SK-N-SH (cell line): ENCODE measurements around the gene CISH. TPM values are rescaled to one million over a fixed set of nuclear protein-coding genes. Genes with fewer than 3 reads are reported as not detected.
A peak's percentile ranks its signal among the peaks of the same experiment; 100 is the strongest.

Source experiments
- CTCF ChIA-PET: fragments of 300-600, 350-600 bp; formaldehyde crosslinking; extraction: SDS; loops from one replicate; lab custom pipeline; 2021; lab: Yijun Ruan, JAX
- POLR2A ChIA-PET: fragments of 350-600 bp; sonication (Branson Sonifier 250); formaldehyde crosslinking; extraction: SDS; loops from one replicate; lab custom pipeline; 2020; ENCODE audit warnings: antibody characterized with exemption, inconsistent platforms; lab: Yijun Ruan, JAX
- DNase-seq: peaks from one replicate; pipeline ENCODE4 v3.0.0; 2012
- H2AFZ ChIP-seq: fragments of 200-600 bp; sonication (generic); 2 replicates; pipeline ENCODE4 v1.8.1; 2016; ENCODE audit warnings: antibody characterized with exemption, mild to moderate bottlenecking, low read depth
- H3F3A ChIP-seq: fragments of 200-600 bp; sonication (generic); replicated peaks from 2 replicates; pipeline ENCODE3; 2016; ENCODE audit warnings: antibody characterized with exemption, mild to moderate bottlenecking; ENCODE audit not compliant: insufficient read depth
- H3K27ac ChIP-seq, 2 experiments: fragments of 200-500 bp in 1 of 2; fragments of 200-600 bp in 1 of 2; sonication (Bioruptor generic) in 1 of 2; sonication (generic), shearing (Covaris generic) in 1 of 2; 2 replicates each; pipeline versions ENCODE4 v1.5.1 to v1.6.1; 2014 to 2016; ENCODE audit warnings: low read depth in 2 of 2, inconsistent platforms in 1 of 2, low read length in 1 of 2, mild to moderate bottlenecking in 1 of 2, mixed read lengths in 1 of 2
- H3K27me3 ChIP-seq: fragments of 200-600 bp; sonication (generic), shearing (Covaris generic); 2 replicates; pipeline ENCODE4 v1.6.1; 2016; ENCODE audit warnings: mixed run types; ENCODE audit not compliant: insufficient read depth
- H3K36me3 ChIP-seq, 2 experiments: fragments of 200-500 bp in 1 of 2; fragments of 200-600 bp in 1 of 2; sonication (Bioruptor generic) in 1 of 2; sonication (generic) in 1 of 2; replicated peaks in 1 of 2; 2 replicates each; pipeline versions ENCODE3 to v1.5.1; 2014 to 2016; ENCODE audit warnings: low read length in 1 of 2, mild to moderate bottlenecking in 1 of 2; ENCODE audit not compliant: insufficient read depth in 2 of 2, control insufficient read depth in 1 of 2
- H3K4me1 ChIP-seq, 2 experiments: fragments of 200-500 bp in 1 of 2; fragments of 200-600 bp in 1 of 2; sonication (Bioruptor generic) in 1 of 2; sonication (generic), shearing (Covaris generic) in 1 of 2; 2 replicates each; pipeline versions ENCODE4 v1.5.1 to v1.6.1; 2014 to 2016; ENCODE audit warnings: low read depth in 1 of 2, low read length in 1 of 2, mixed run types in 1 of 2; ENCODE audit not compliant: insufficient read depth in 2 of 2, control insufficient read depth in 1 of 2
- H3K4me2 ChIP-seq: fragments of 200-600 bp; sonication (generic), shearing (Covaris generic); 2 replicates; pipeline ENCODE4 v1.6.1; 2017; ENCODE audit warnings: mixed run types
- H3K4me3 ChIP-seq, 2 experiments: fragments of 200-500 bp in 1 of 2; fragments of 200-600 bp in 1 of 2; sonication (Bioruptor generic) in 1 of 2; sonication (generic), shearing (Covaris generic) in 1 of 2; 2 replicates each; pipeline versions ENCODE4 v1.5.1 to v1.8.1; 2014 to 2016; ENCODE audit warnings: low read depth in 2 of 2, inconsistent platforms in 1 of 2, low read length in 1 of 2, mild to moderate bottlenecking in 1 of 2, mixed read lengths in 1 of 2, moderate library complexity in 1 of 2
- H3K79me2 ChIP-seq: fragments of 200-600 bp; sonication (generic); 2 replicates; pipeline ENCODE4 v1.8.1; 2017; ENCODE audit warnings: mild to moderate bottlenecking; ENCODE audit not compliant: insufficient read depth
- H3K9ac ChIP-seq: fragments of 200-600 bp; sonication (generic); 2 replicates; pipeline ENCODE4 v1.6.1; 2017; ENCODE audit warnings: mixed run types
- H3K9me2 ChIP-seq: fragments of 200-600 bp; sonication (generic); 2 replicates; pipeline ENCODE4 v1.6.1; 2017; ENCODE audit warnings: mixed run types
- H3K9me3 ChIP-seq: fragments of 200-600 bp; sonication (generic); 2 replicates; pipeline ENCODE4 v1.6.1; 2017; ENCODE audit warnings: mixed run types, mild to moderate bottlenecking, moderate library complexity
- H4K20me1 ChIP-seq: fragments of 200-600 bp; sonication (generic); 2 replicates; pipeline ENCODE4 v1.6.1; 2017; ENCODE audit warnings: mild to moderate bottlenecking, mixed run types; ENCODE audit not compliant: insufficient read depth
- ELF1 ChIP-seq: IDR thresholded peaks from 2 replicates; pipeline ENCODE4 v1.4.0; 2012
- EZH2phosphoT487 ChIP-seq: fragments of 200-600 bp; sonication (generic); IDR thresholded peaks from 2 replicates; pipeline ENCODE4 v1.6.1; 2017; ENCODE audit warnings: low read depth, mixed run types, mild to moderate bottlenecking, antibody characterized with exemption, moderate library complexity, borderline replicate concordance
- FOSL2 ChIP-seq: IDR thresholded peaks from 2 replicates; pipeline ENCODE4 v1.4.0; 2012; ENCODE audit warnings: low read depth, mild to moderate bottlenecking, moderate library complexity, borderline replicate concordance
- FOXJ3 ChIP-seq: sonication (generic); formaldehyde crosslinking; IDR thresholded peaks from 2 replicates; pipeline ENCODE4 v1.5.1; 2020; ENCODE audit warnings: mild to moderate bottlenecking, missing genetic modification reagents
- FOXM1 ChIP-seq: IDR thresholded peaks from 2 replicates; pipeline ENCODE4 v1.4.0; 2012; ENCODE audit warnings: low read depth, mild to moderate bottlenecking
- GABPA ChIP-seq: IDR thresholded peaks from 2 replicates; pipeline ENCODE4 v1.4.0; 2012; ENCODE audit warnings: low read depth, mild to moderate bottlenecking
- GATA2 ChIP-seq: sonication (generic); formaldehyde crosslinking; IDR thresholded peaks from 2 replicates; pipeline ENCODE4 v1.5.0; 2020; ENCODE audit warnings: mild to moderate bottlenecking, missing genetic modification reagents
- IRF3 ChIP-seq: fragments of 150-350 bp; IDR thresholded peaks from 2 replicates; pipeline ENCODE4 v1.6.1; 2016; ENCODE audit warnings: mild to moderate bottlenecking, low read depth, low read length
- JUND ChIP-seq: IDR thresholded peaks from 2 replicates; pipeline ENCODE4 v1.4.0; 2012
- MAX ChIP-seq: IDR thresholded peaks from 2 replicates; pipeline ENCODE4 v1.4.0; 2012; ENCODE audit warnings: low read depth
- MXI1 ChIP-seq: IDR thresholded peaks from 2 replicates; pipeline ENCODE4 v1.6.1; 2012; ENCODE audit warnings: mild to moderate bottlenecking, low read depth, low read length, improper control_type of control experiment
- NRF1 ChIP-seq: IDR thresholded peaks from 2 replicates; pipeline ENCODE4 v1.6.1; 2012; ENCODE audit warnings: low read depth, mild to moderate bottlenecking, low read length
- PBX3 ChIP-seq: IDR thresholded peaks from 2 replicates; pipeline ENCODE4; 2012
- POLR2AphosphoS5 ChIP-seq: IDR thresholded peaks from 2 replicates; pipeline ENCODE4 v1.6.1; 2012; ENCODE audit warnings: low read depth, low read length
- SIN3A ChIP-seq: IDR thresholded peaks from 2 replicates; pipeline ENCODE4 v1.6.1; 2012; ENCODE audit warnings: low read depth, mild to moderate bottlenecking, low read length, moderate library complexity, borderline replicate concordance
- SMC3 ChIP-seq: IDR thresholded peaks from 2 replicates; pipeline ENCODE4 v1.6.1; 2012; ENCODE audit warnings: low read depth, low read length, improper control_type of control experiment
- TEAD4 ChIP-seq: IDR thresholded peaks from 2 replicates; pipeline ENCODE4 v1.4.0; 2012; ENCODE audit warnings: mild to moderate bottlenecking, borderline replicate concordance; ENCODE audit not compliant: insufficient read depth
- USF1 ChIP-seq: IDR thresholded peaks from 2 replicates; pipeline ENCODE4 v1.4.0; 2012; ENCODE audit warnings: low read depth, borderline replicate concordance
- WGBS: methylation state at CpG from one replicate; pipeline ENCODE4 v1.1.6; 2017; ENCODE audit warnings: low lambda C conversion rate; 5-methylcytosine and 5-hydroxymethylcytosine counted together
- polyA plus RNA-seq, 3 experiments: library from polyadenylated mRNA; depleted of rRNA; stranded (reverse); fragments of >200 nt; gene quantifications; 2 replicates each; pipeline ENCODE4 v1.2.3, GENCODE V29; 2012

CISH gene
- polyA plus RNA-seq, 1 of the 3 experiments (the other 2 are of a cell fraction), result 2.6 TPM

- Histone ChIP-seq H3K9me3 (no peaks in the 10 kb centered on the region), H3K4me2 (no peak overlapping the region), H3K4me1 (peaks cover 0 to 9% of the 10 kb centered on the region in 2 experiments; a peak in 1 of 4 replicates), H3K4me3 (no peak overlapping the region), H3K27ac (no peak overlapping the region), H3K79me2 (no peaks in the 10 kb centered on the region), H4K20me1 (no peaks in the 10 kb centered on the region), H2AFZ (no peak overlapping the region), H3K9me2 (no peaks in the 10 kb centered on the region), H3F3A (no peaks in the 10 kb centered on the region), H3K9ac (no peak overlapping the region), H3K36me3 (no peaks in the 10 kb centered on the region), H3K27me3 (no peaks in the 10 kb centered on the region)
- peak; percentile 39 for DNase-seq
- POLR2A ChIA-PET, result interaction anchor here (1.1 kb wide), 1 partner anchor 18 kb away, joined by 3 read pairs; no protein-coding TSS in a partner anchor
- 6% methylated on average over 2 of the region's 2 CpGs for WGBS
- TF ChIP-seq FOSL2, result no peak
- TF ChIP-seq GATA2 (CRISPR knock-in tag), result 0 out of 2 replicates have a peak, but pooled peaks have one; percentile 31
- CTCF ChIA-PET, result interaction anchor here (0.7 to 4.2 kb wide), 5 partner anchors 9 to 27 kb away, joined by 3 to 25 read pairs (median 4); no protein-coding TSS in a partner anchor
Observed at GRCh38 chr3:50594253-50594785, 17.3 kb downstream of the CISH start.

GRCh38 chr3:50592568-50592967 lies 19.0 kb downstream of the CISH start:
- CTCF ChIA-PET, result interaction anchor here (0.6 to 4.2 kb wide), 6 partner anchors 14 to 734 kb away, joined by 3 to 25 read pairs (median 3); partner anchors contain the start of gene CISH
- DNase-seq, result no peak
- Histone ChIP-seq H3K4me1 (peaks cover 0 to 8% of the 10 kb centered on the region in 2 experiments; a peak in 1 of 4 replicates), H3K9ac (no peak overlapping the region), H4K20me1 (no peaks in the 10 kb centered on the region), H3K27ac (no peak overlapping the region), H3K9me3 (no peaks in the 10 kb centered on the region), H2AFZ (no peak overlapping the region), H3K9me2 (no peaks in the 10 kb centered on the region), H3K4me3 (no peak overlapping the region), H3K79me2 (no peaks in the 10 kb centered on the region), H3F3A (peaks cover 3% of the 10 kb centered on the region), H3K4me2 (no peak overlapping the region), H3K27me3 (no peaks in the 10 kb centered on the region), H3K36me3 (no peaks in the 10 kb centered on the region)
- WGBS, result no CpG with 5 or more reads among the region's 5 CpGs
- POLR2A ChIA-PET, result no interaction called here
- TF ChIP-seq POLR2AphosphoS5 (no peak), IRF3 (no peak), ELF1 (no peak), SMC3 (no peak), GABPA (no peak)

- Histone ChIP-seq H3K9me2 (no peaks in the 10 kb centered on the region), H3K4me1 (peaks cover 0 to 8% of the 10 kb centered on the region in 2 experiments; a peak in 1 of 4 replicates), H3K36me3 (no peaks in the 10 kb centered on the region), H3K4me2 (no peak overlapping the region), H3K4me3 (no peak overlapping the region), H3K9me3 (no peaks in the 10 kb centered on the region), H2AFZ (no peak overlapping the region), H3F3A (peaks cover 3% of the 10 kb centered on the region), H3K79me2 (no peaks in the 10 kb centered on the region), H4K20me1 (no peaks in the 10 kb centered on the region), H3K27ac (no peak overlapping the region), H3K27me3 (no peaks in the 10 kb centered on the region), H3K9ac (no peak overlapping the region)
- CTCF ChIA-PET, result interaction anchor here (1.0 to 4.2 kb wide), 5 partner anchors 13 to 24 kb away, joined by 3 to 25 read pairs (median 5); partner anchors contain the start of gene CISH
- WGBS, result 87% methylated on average over 3 of the region's 9 CpGs
- no peak for DNase-seq
- POLR2A ChIA-PET, result no interaction called here
- no peak for TF ChIP-seq FOXJ3 (CRISPR knock-in tag)
- TF ChIP-seq TEAD4, result no peak
- TF ChIP-seq USF1, result no peak
- no peak for TF ChIP-seq SIN3A
- no peak for TF ChIP-seq FOXM1
- no peak for TF ChIP-seq PBX3
- TF ChIP-seq POLR2AphosphoS5, result no peak
- TF ChIP-seq SMC3, result no peak
- no peak for TF ChIP-seq MAX
- TF ChIP-seq ELF1, result no peak
- TF ChIP-seq NRF1, result no peak
- TF ChIP-seq JUND, result no peak
- no peak for TF ChIP-seq MXI1
- TF ChIP-seq EZH2phosphoT487, result no peak
Observed at GRCh38 chr3:50591196-50591741, 20.3 kb downstream of the CISH start.
